Peyer's patch (tissue), 4 donors: ENCODE measurements around the gene FAM222A. TPM values are rescaled to one million over a fixed set of nuclear protein-coding genes. Genes with fewer than 3 reads are reported as not detected.

ENCODE experiments used
- DNase-seq, 3 donors: peaks; one replicate each; pipeline ENCODE4 v3.0.0-alpha.2; 2017 to 2019
- H3K27ac ChIP-seq, 4 donors: fragments of 200-600 bp; sonication (generic); one replicate each; pipeline ENCODE4 v1.5.1; 2016 to 2019
- H3K27me3 ChIP-seq, 2 donors: fragments of 200-600 bp; sonication (generic); one replicate each; pipeline ENCODE4 v1.5.1; 2019
- H3K36me3 ChIP-seq, 3 donors: fragments of 200-600 bp; sonication (generic); one replicate each; pipeline ENCODE4 v1.5.1; 2016 to 2019
- H3K4me1 ChIP-seq, 4 donors: fragments of 200-600 bp; sonication (generic); one replicate each; pipeline ENCODE4 v1.5.1; 2016 to 2019
- H3K4me3 ChIP-seq, 4 donors: fragments of 200-600 bp; sonication (generic); 1 replicate in 3 of 4; 2 replicates in 1 of 4; pipeline ENCODE4 v1.5.1; 2016 to 2019; ENCODE audit warnings: mild to moderate bottlenecking in 1 of 4
- H3K9me3 ChIP-seq, 4 donors: fragments of 200-600 bp; sonication (generic); one replicate each; pipeline ENCODE4 v1.5.1; 2016 to 2019; ENCODE audit warnings: mild to moderate bottlenecking in 1 of 4
- CTCF ChIP-seq, 6 experiments: fragments of 450-650 bp in 4 of 6; fragments of 200-600 bp in 2 of 6; sonication (generic) in 1 of 6; IDR thresholded peaks; one replicate each; pipeline ENCODE4 v1.5.1; 2017 to 2019; ENCODE audit warnings: antibody characterized with exemption in 6 of 6, mild to moderate bottlenecking in 3 of 6, moderate library complexity in 1 of 6
- POLR2A ChIP-seq, 2 donors: fragments of 450-650 bp; IDR thresholded peaks; one replicate each; pipeline ENCODE4 v1.5.1; 2017; ENCODE audit warnings: antibody characterized with exemption in 2 of 2, mild to moderate bottlenecking in 2 of 2, moderate library complexity in 2 of 2
- total RNA-seq, 4 donors: library from RNA; depleted of rRNA; stranded (reverse); fragments of >200 nt; gene quantifications; one replicate each; pipeline ENCODE4 v1.1.0, GENCODE V29; 2016

FAM222A gene
- total RNA-seq, 4 donors from 2014 or later = 3.9 to 26.1 (median 7.0) TPM

- H3K27ac ChIP-seq = no peak overlapping the region
- H3K4me1 ChIP-seq = peaks cover 3 to 59% (median 10%) of the 10 kb centered on the region in 4 donors
- no peaks in the 10 kb centered on the region for H3K36me3 ChIP-seq
- no peak overlapping the region for H3K4me3 ChIP-seq
- no peak for TF ChIP-seq POLR2A (IDR thresholded peaks at IDR 0.05)
- no peak for TF ChIP-seq CTCF (IDR thresholded peaks at IDR 0.05)
- DNase-seq = no peak
- no peaks in the 10 kb centered on the region for H3K9me3 ChIP-seq
- no peaks in the 10 kb centered on the region for H3K27me3 ChIP-seq
Observed at GRCh38 chr12:109717390-109718357, 4.0 kb downstream of the FAM222A start.

GRCh38 chr12:109718390-109718789 lies 4.8 kb downstream of the FAM222A start:
- Histone ChIP-seq H3K27me3 (no peaks in the 10 kb centered on the region), H3K9me3 (no peaks in the 10 kb centered on the region), H3K4me3 (no peak overlapping the region), H3K36me3 (no peaks in the 10 kb centered on the region), H3K27ac (no peak overlapping the region), H3K4me1 (peaks cover 3 to 67% (median 10%) of the 10 kb centered on the region in 4 donors)
- no peak for DNase-seq
- no peak for TF ChIP-seq POLR2A (IDR thresholded peaks at IDR 0.05)
- TF ChIP-seq CTCF (IDR thresholded peaks at IDR 0.05) = no peak

- H3K9me3 ChIP-seq = no peaks in the 10 kb centered on the region
- H3K27ac ChIP-seq = no peak overlapping the region
- DNase-seq = no peak
- H3K4me1 ChIP-seq = peaks cover 3 to 76% (median 10%) of the 10 kb centered on the region in 4 donors
- TF ChIP-seq CTCF (IDR thresholded peaks at IDR 0.05) (peak in 3 of 6 experiments; percentile 6 to 39 (median 11)), POLR2A (IDR thresholded peaks at IDR 0.05) (no peak)
- no peaks in the 10 kb centered on the region for H3K27me3 ChIP-seq
- no peak overlapping the region for H3K4me3 ChIP-seq
- H3K36me3 ChIP-seq = no peaks in the 10 kb centered on the region
Observed at GRCh38 chr12:109719123-109720022, 5.7 kb downstream of the FAM222A start.

GRCh38 chr12:109720152-109720856 lies 6.7 kb downstream of the FAM222A start:
- TF ChIP-seq CTCF (IDR thresholded peaks at IDR 0.05) (no peak), POLR2A (IDR thresholded peaks at IDR 0.05) (no peak)
- Histone ChIP-seq H3K4me1 (peaks cover under 1 to 74% (median 3%) of the 10 kb centered on the region in 4 donors), H3K27me3 (no peaks in the 10 kb centered on the region), H3K27ac (peak overlapping the region in 1 of 4 donors; percentile 78), H3K36me3 (no peaks in the 10 kb centered on the region), H3K4me3 (no peak overlapping the region), H3K9me3 (no peaks in the 10 kb centered on the region)
- DNase-seq = no peak

GRCh38 chr12:109720857-109721189 lies 7.2 kb downstream of the FAM222A start:
- H3K4me3 ChIP-seq = no peak overlapping the region
- no peak for DNase-seq
- no peak for TF ChIP-seq POLR2A (IDR thresholded peaks at IDR 0.05)
- no peak for TF ChIP-seq CTCF (IDR thresholded peaks at IDR 0.05)
- peak overlapping the region in 1 of 4 donors; percentile 78 for H3K27ac ChIP-seq
- H3K27me3 ChIP-seq = no peaks in the 10 kb centered on the region
- H3K9me3 ChIP-seq = no peaks in the 10 kb centered on the region
- H3K4me1 ChIP-seq = peaks cover 0 to 74% (median 2%) of the 10 kb centered on the region in 4 donors
- H3K36me3 ChIP-seq = no peaks in the 10 kb centered on the region
